NCI-H460 (cell line): ENCODE measurements around the gene C8G. TPM values are rescaled to one million over a fixed set of nuclear protein-coding genes. Genes with fewer than 3 reads are reported as not detected.

Source experiments
- DNase-seq: peaks from one replicate; pipeline ENCODE4 v3.0.0-alpha.2; 2016; ENCODE audit warnings: low read depth; ENCODE audit errors: extremely low read depth
- total RNA-seq: library from RNA; depleted of rRNA; stranded (reverse); fragments of >200 nt; shearing (Covaris generic); gene quantifications from 2 replicates; pipeline ENCODE4 v1.2.3, GENCODE V29; 2014

Gene C8G
- total RNA-seq, 1 experiment from 2014 or later: not detected

- DNase-seq: no peak
Observed at GRCh38 chr9:136920069-136920468, 25.0 kb upstream of the C8G start.

- DNase-seq: no peak
Observed at GRCh38 chr9:136920734-136921231, 24.3 kb upstream of the C8G start.

GRCh38 chr9:136921307-136921706, 23.7 kb upstream of the C8G start:
- no peak for DNase-seq

- no peak for DNase-seq
Observed at GRCh38 chr9:136921718-136922117, 23.3 kb upstream of the C8G start.

GRCh38 chr9:136922540-136922939, 22.5 kb upstream of the C8G start:
- DNase-seq: no peak

GRCh38 chr9:136923881-136924280, 21.2 kb upstream of the C8G start:
- no peak for DNase-seq

- DNase-seq: no peak
Observed at GRCh38 chr9:136925414-136926153, 19.5 kb upstream of the C8G start.

- no peak for DNase-seq
Observed at GRCh38 chr9:136926154-136926704, 18.8 kb upstream of the C8G start.

- no peak for DNase-seq
Observed at GRCh38 chr9:136926749-136927148, 18.3 kb upstream of the C8G start.

GRCh38 chr9:136927343-136928271, 17.4 kb upstream of the C8G start:
- no peak for DNase-seq

- no peak for DNase-seq
Observed at GRCh38 chr9:136928591-136928990, 16.5 kb upstream of the C8G start.

GRCh38 chr9:136930014-136930413, 15.0 kb upstream of the C8G start:
- no peak for DNase-seq

- DNase-seq: no peak
Observed at GRCh38 chr9:136931611-136932130, 13.4 kb upstream of the C8G start.

GRCh38 chr9:136934277-136934676, 10.8 kb upstream of the C8G start:
- DNase-seq: no peak

- no peak for DNase-seq
Observed at GRCh38 chr9:136935651-136936050, 9.4 kb upstream of the C8G start.

- DNase-seq: no peak
Observed at GRCh38 chr9:136936645-136937170, 8.3 kb upstream of the C8G start.

GRCh38 chr9:136937186-136938001, 7.6 kb upstream of the C8G start:
- no peak for DNase-seq

GRCh38 chr9:136939431-136939995, 5.5 kb upstream of the C8G start:
- no peak for DNase-seq

GRCh38 chr9:136939996-136940525, 5.0 kb upstream of the C8G start:
- DNase-seq: no peak
